Endothelial cell (in vitro differentiated cells): Measurements from ENCODE around the gene SPAG9. TPM values are rescaled to one million over a fixed set of nuclear protein-coding genes. Genes with fewer than 3 reads are reported as not detected.
"Not testable (repeated sequence)": the region's sequence is repeated elsewhere in the genome, so short reads cannot be mapped to it uniquely, and the experiment has no call there.

Experiments used
- DNase-seq: peaks from one replicate; pipeline ENCODE4 v3.0.0; 2021; ENCODE audit warnings: low spot score
- H3K27ac Mint-ChIP-seq: one replicate; pipeline ENCODE4 v1.8.0; 2021; ENCODE audit warnings: mixed read lengths, inconsistent platforms; ENCODE audit not compliant: unreplicated experiment
- H3K27me3 Mint-ChIP-seq: one replicate; pipeline ENCODE4 v1.8.0; 2021; ENCODE audit warnings: mild to moderate bottlenecking, moderate library complexity, mixed read lengths, inconsistent platforms; ENCODE audit not compliant: unreplicated experiment
- H3K36me3 Mint-ChIP-seq: one replicate; pipeline ENCODE4 v1.8.0; 2021; ENCODE audit warnings: mild to moderate bottlenecking, low read depth, mixed read lengths, inconsistent platforms; ENCODE audit not compliant: unreplicated experiment
- H3K4me1 Mint-ChIP-seq: one replicate; pipeline ENCODE4 v1.8.0; 2021; ENCODE audit warnings: mild to moderate bottlenecking, mixed read lengths, inconsistent platforms; ENCODE audit not compliant: unreplicated experiment
- H3K4me3 Mint-ChIP-seq: one replicate; pipeline ENCODE4 v1.8.0; 2021; ENCODE audit warnings: mild to moderate bottlenecking, mixed read lengths, inconsistent platforms; ENCODE audit not compliant: unreplicated experiment
- H3K9me3 Mint-ChIP-seq: one replicate; pipeline ENCODE4 v1.8.0; 2021; ENCODE audit warnings: mixed read lengths, inconsistent platforms; ENCODE audit not compliant: unreplicated experiment
- CTCF ChIP-seq: fragments of 200-600 bp; sonication (generic); IDR thresholded peaks from one replicate; pipeline ENCODE4 v1.5.0; 2021; ENCODE audit warnings: antibody characterized with exemption; ENCODE audit not compliant: unreplicated experiment
- total RNA-seq: library from RNA; stranded (reverse); fragmentation: NEBNext Ultra II Directional; extraction: Animal tissue kit (Norgen Biotek cat#: 25700); gene quantifications from one replicate; pipeline ENCODE4 v1.2.1, GENCODE V29; 2021; ENCODE audit not compliant: unreplicated experiment

SPAG9 gene
- total RNA-seq, 1 donor from 2014 or later: 107 TPM

GRCh38 chr17:51120357-51120738 lies 320 bp downstream of the SPAG9 start:
- Mint-ChIP-seq H3K36me3 (peaks cover 4% of the 10 kb centered on the region), H3K9me3 (no peaks in the 10 kb centered on the region), H3K27me3 (peaks cover 8% of the 10 kb centered on the region), H3K27ac (no peak overlapping the region), H3K4me3 (peak overlapping the region; percentile 92), H3K4me1 (peaks cover 25% of the 10 kb centered on the region)
- TF ChIP-seq CTCF: no peak
- no peak for DNase-seq

GRCh38 chr17:51119415-51120356 lies 982 bp downstream of the SPAG9 start:
- DNase-seq: peak; percentile 45
- no peak for TF ChIP-seq CTCF
- peaks cover 25% of the 10 kb centered on the region for H3K4me1 Mint-ChIP-seq
- H3K36me3 Mint-ChIP-seq: peaks cover 4% of the 10 kb centered on the region
- H3K9me3 Mint-ChIP-seq: no peaks in the 10 kb centered on the region
- H3K4me3 Mint-ChIP-seq: peak overlapping the region; percentile 92
- H3K27me3 Mint-ChIP-seq: peaks cover 7% of the 10 kb centered on the region
- H3K27ac Mint-ChIP-seq: peak overlapping the region; percentile 84

GRCh38 chr17:51118330-51119195 lies 2.1 kb downstream of the SPAG9 start:
- Mint-ChIP-seq H3K4me1 (peaks cover 25% of the 10 kb centered on the region), H3K27ac (no peak overlapping the region), H3K27me3 (peaks cover 7% of the 10 kb centered on the region), H3K4me3 (peak overlapping the region; percentile 92), H3K9me3 (no peaks in the 10 kb centered on the region), H3K36me3 (peaks cover 4% of the 10 kb centered on the region)
- DNase-seq: no peak
- no peak for TF ChIP-seq CTCF

GRCh38 chr17:51115179-51115578 lies 5.5 kb downstream of the SPAG9 start:
- Mint-ChIP-seq H3K27ac (no peak overlapping the region), H3K27me3 (no peaks in the 10 kb centered on the region), H3K4me1 (peaks cover 15% of the 10 kb centered on the region), H3K9me3 (no peaks in the 10 kb centered on the region), H3K4me3 (no peak overlapping the region), H3K36me3 (no peaks in the 10 kb centered on the region)
- DNase-seq: no peak
- TF ChIP-seq CTCF: no peak

- H3K4me1 Mint-ChIP-seq, H3K27ac Mint-ChIP-seq, H3K9me3 Mint-ChIP-seq, H3K27me3 Mint-ChIP-seq, H3K4me3 Mint-ChIP-seq, DNase-seq, H3K36me3 Mint-ChIP-seq: not testable (repeated sequence)
These were observed 8.1 kb downstream of the SPAG9 start for GRCh38 chr17:51112303-51113222.
